RWPE2 (cell line): ENCODE measurements around the gene OVCH2.

Experiments used
- ATAC-seq: fragments of 200-7000 bp; cut with Tn5 transposase; 3 replicates; pipeline ENCODE4 v1.9.1; 2021; ENCODE audit warnings: low read depth
- DNase-seq: peaks from one replicate; pipeline ENCODE4 v3.0.0-alpha.2; 2020; ENCODE audit warnings: low spot score
- H3K27ac ChIP-seq: fragments of 450-650 bp; 2 replicates; pipeline ENCODE4 v1.5.1; 2017; ENCODE audit warnings: mild to moderate bottlenecking; ENCODE audit not compliant: poor library complexity, severe bottlenecking
- H3K27me3 ChIP-seq: fragments of 250-450 bp; sonication (Bioruptor Pico); 2 replicates; pipeline ENCODE4 v1.5.1; 2021; ENCODE audit warnings: mild to moderate bottlenecking, moderate library complexity; ENCODE audit not compliant: insufficient read depth, poor library complexity, severe bottlenecking
- H3K36me3 ChIP-seq: fragments of 250-450 bp; sonication (Bioruptor Pico); 2 replicates; pipeline ENCODE4 v1.5.1; 2020; ENCODE audit warnings: low read depth, mild to moderate bottlenecking, moderate library complexity
- H3K4me1 ChIP-seq: fragments of 250-450 bp; sonication (Bioruptor Pico); 2 replicates; pipeline ENCODE4 v1.5.1; 2021; ENCODE audit warnings: mild to moderate bottlenecking, moderate library complexity; ENCODE audit not compliant: insufficient read depth, poor library complexity, severe bottlenecking
- H3K4me3 ChIP-seq: fragments of 250-450 bp; sonication (Bioruptor Pico); 2 replicates; pipeline ENCODE4 v1.5.1; 2021; ENCODE audit warnings: mild to moderate bottlenecking, moderate library complexity; ENCODE audit not compliant: severe bottlenecking
- H3K9me3 ChIP-seq: fragments of 250-450 bp; sonication (Bioruptor Pico); 2 replicates; pipeline ENCODE4 v1.5.1; 2021; ENCODE audit warnings: mild to moderate bottlenecking, moderate library complexity; ENCODE audit not compliant: severe bottlenecking
- TF ChIP-seq, protein P1 (sequence below): fragments of 450-650 bp; IDR thresholded peaks from one replicate; pipeline ENCODE4 v1.5.1; 2017; ENCODE audit warnings: mild to moderate bottlenecking, moderate library complexity; ENCODE audit not compliant: poor library complexity, severe bottlenecking

Gene OVCH2

DNA sequence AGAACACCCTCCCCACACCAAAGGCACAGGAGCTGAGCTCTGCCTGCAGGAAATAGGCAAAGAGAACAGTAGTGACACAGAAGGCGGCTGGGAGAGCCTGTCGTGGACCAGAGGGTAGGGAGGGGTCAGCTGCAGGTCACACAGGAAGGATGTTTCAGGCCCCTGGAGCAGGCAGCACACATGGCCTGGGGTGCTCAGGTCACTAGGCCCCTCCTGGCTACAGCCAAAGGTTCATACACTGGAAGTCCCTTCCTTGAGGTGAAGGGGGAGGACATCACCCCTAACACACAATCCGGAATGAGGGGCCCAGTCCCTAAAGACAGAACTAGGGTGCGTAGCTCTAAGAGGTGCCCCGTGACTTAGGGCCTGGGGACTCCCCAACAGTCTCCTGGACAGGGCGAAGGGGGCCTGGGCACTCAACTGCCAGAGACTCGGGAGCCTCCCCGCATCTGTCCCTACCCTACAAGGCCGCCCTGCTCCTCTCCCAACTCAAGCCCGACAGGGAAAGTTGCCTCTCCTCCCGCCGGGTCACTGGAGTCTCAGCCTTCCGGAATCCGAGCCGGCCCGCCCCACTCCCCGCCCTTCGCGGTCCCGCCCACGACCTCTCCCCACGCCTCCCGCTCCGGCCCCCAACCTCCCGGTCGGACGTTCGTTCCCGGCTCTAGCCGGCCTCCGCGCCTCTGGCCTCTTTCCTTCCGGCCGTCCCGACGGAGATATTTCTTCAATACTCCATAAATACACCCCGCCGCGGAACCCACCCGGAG lies 33.1 kb downstream of the OVCH2 start, which contains the start of gene CYB5R2:
CYB5R2 (minus strand) TSS at position 541 of the 764 bp plus-strand sequence. CDS start 675 bp downstream, outside the sequence.
- peak within 1 kb of the TSS; percentile 23 for H3K4me3 ChIP-seq
- ATAC-seq, result peak; percentile 71

DNA sequence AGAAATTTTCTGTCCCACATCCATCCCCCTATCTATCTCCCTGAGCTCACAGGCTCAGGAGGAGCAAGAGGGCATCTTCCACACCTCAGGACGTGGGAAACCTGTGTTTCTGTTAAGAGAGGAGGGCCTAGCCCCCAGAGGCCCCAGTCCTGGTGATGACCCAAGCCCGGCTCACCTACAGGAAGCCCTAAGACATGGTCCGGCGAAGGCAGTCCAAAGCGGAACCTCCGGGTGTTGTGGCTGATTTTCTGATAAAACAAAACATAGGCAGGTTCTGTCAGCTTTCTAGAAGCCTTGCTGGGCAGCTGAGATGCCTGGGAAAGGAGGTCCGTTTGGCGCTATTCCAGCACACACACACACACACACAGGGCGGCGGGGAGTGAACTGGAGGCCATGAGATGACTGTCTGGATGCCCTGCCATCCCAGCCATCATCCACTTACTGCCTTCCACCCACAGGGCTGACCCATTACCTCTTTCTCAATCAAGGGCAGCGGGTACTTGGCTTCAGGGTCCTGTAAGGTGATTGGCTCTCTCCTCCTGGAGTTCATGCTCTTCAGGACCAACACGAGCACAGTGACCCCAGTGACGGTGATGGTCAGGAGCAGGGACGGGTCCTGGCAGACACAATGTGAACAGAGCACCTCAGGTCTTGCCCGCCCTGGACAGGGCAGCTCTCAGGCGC lies 33.9 kb downstream of the OVCH2 start:
- Histone ChIP-seq H3K4me3 (no peak overlapping the region), H3K36me3 (no peaks in the 10 kb centered on the region), H3K27me3 (no peaks in the 10 kb centered on the region), H3K27ac (no peak overlapping the region), H3K4me1 (peaks cover 5% of the 10 kb centered on the region), H3K9me3 (no peaks in the 10 kb centered on the region)
- TF ChIP-seq, protein P1, sequence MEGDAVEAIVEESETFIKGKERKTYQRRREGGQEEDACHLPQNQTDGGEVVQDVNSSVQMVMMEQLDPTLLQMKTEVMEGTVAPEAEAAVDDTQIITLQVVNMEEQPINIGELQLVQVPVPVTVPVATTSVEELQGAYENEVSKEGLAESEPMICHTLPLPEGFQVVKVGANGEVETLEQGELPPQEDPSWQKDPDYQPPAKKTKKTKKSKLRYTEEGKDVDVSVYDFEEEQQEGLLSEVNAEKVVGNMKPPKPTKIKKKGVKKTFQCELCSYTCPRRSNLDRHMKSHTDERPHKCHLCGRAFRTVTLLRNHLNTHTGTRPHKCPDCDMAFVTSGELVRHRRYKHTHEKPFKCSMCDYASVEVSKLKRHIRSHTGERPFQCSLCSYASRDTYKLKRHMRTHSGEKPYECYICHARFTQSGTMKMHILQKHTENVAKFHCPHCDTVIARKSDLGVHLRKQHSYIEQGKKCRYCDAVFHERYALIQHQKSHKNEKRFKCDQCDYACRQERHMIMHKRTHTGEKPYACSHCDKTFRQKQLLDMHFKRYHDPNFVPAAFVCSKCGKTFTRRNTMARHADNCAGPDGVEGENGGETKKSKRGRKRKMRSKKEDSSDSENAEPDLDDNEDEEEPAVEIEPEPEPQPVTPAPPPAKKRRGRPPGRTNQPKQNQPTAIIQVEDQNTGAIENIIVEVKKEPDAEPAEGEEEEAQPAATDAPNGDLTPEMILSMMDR, result no peak
- ATAC-seq (no peak), DNase-seq (no peak)

More for the DNA sequence above, 33.1 kb downstream of the OVCH2 start, which contains the start of gene CYB5R2:
- DNase-seq, result no peak
- no peaks in the 10 kb centered on the region for H3K9me3 ChIP-seq
- H3K4me1 ChIP-seq, result peaks cover 5% of the 10 kb centered on the region
- TF ChIP-seq, protein P1, result no peak
- no peak within 1 kb of the TSS for H3K27ac ChIP-seq
- H3K36me3 ChIP-seq, result no peaks in the 10 kb centered on the region
- no peaks in the 10 kb centered on the region for H3K27me3 ChIP-seq

DNA sequence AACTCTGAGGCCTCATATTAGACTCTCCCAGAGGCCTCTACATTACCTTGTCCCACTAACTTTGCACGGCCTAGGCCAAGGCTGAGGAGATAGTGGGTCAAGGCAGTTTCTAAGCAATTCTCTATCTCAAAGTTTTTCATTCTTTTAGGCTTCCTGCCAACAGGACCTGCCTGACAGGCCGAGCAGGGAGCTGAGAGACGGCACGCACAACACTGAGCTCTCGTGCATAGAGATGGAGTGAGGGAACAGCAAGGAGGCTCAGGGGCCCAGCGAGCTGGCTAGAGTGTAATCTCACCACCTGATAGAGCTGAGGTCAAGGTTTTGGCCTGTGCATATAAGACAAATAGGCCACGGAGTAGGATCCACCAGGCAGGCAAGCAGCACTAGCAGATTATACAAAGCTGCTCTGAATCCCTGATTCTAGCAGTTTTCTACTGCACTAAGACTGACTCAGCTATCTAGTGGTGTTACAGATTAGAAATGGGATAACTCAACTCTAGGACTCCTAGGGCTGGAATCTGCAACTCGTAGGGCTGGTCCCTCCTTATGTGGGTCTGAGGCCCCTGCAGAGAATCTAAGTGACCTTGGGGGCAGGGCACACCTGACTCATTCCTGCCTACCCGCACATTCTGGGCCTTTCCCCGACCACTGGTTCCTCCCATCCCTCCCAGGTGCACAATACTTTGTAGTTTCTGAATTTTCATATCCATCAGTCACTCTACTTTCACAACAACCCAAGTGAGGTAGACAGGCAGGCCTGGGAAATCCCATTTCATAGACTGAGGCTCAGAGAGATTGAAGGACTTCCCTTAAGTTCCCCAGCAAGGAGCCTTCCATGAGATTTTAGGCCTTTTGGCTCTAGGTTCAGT lies 34.7 kb downstream of the OVCH2 start:
- DNase-seq, result no peak
- H3K27ac ChIP-seq, result no peak overlapping the region
- ATAC-seq, result no peak

DNA sequence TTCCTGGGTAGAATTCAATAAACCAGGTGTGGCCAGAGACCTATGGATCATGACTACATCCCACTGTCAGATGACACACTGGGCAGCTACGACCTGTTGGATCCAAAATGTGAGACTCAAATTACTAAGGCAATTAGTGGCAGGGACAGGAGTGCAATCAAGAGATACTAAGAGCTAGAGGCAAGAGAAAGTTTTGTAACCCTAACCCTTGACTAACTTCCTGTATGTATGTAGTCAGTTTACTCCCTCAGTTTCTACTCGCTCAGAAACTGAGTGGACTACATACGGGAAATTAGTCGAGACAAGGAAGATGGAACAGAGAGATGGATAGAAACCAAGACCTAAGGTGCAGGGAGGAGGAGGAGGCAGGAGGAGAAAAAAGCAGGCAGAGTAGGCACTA lies 35.6 kb downstream of the OVCH2 start:
- TF ChIP-seq, protein P1, result no peak
- ATAC-seq (no peak), DNase-seq (no peak)

More for the DNA sequence above, 34.7 kb downstream of the OVCH2 start:
- Histone ChIP-seq H3K9me3 (no peaks in the 10 kb centered on the region), H3K36me3 (no peaks in the 10 kb centered on the region), H3K4me1 (peaks cover under 1% of the 10 kb centered on the region), H3K4me3 (no peak overlapping the region), H3K27me3 (no peaks in the 10 kb centered on the region)
- TF ChIP-seq, protein P1, result no peak

More for the DNA sequence above, 35.6 kb downstream of the OVCH2 start:
- H3K27ac ChIP-seq, result no peak overlapping the region
- no peaks in the 10 kb centered on the region for H3K36me3 ChIP-seq
- no peaks in the 10 kb centered on the region for H3K9me3 ChIP-seq
- H3K4me3 ChIP-seq, result no peak overlapping the region
- no peaks in the 10 kb centered on the region for H3K4me1 ChIP-seq
- no peaks in the 10 kb centered on the region for H3K27me3 ChIP-seq
